ENCODE data around the gene NBEAL2.

The NBEAL2 gene

GRCh38 chr3:46987319-46987742 is 7.9 kb downstream of the NBEAL2 start:
- TF ChIP-seq, protein P1, sequence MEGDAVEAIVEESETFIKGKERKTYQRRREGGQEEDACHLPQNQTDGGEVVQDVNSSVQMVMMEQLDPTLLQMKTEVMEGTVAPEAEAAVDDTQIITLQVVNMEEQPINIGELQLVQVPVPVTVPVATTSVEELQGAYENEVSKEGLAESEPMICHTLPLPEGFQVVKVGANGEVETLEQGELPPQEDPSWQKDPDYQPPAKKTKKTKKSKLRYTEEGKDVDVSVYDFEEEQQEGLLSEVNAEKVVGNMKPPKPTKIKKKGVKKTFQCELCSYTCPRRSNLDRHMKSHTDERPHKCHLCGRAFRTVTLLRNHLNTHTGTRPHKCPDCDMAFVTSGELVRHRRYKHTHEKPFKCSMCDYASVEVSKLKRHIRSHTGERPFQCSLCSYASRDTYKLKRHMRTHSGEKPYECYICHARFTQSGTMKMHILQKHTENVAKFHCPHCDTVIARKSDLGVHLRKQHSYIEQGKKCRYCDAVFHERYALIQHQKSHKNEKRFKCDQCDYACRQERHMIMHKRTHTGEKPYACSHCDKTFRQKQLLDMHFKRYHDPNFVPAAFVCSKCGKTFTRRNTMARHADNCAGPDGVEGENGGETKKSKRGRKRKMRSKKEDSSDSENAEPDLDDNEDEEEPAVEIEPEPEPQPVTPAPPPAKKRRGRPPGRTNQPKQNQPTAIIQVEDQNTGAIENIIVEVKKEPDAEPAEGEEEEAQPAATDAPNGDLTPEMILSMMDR (IDR thresholded peaks at IDR 0.05; ENCODE audit: low read depth, low read length) = peak; percentile 45; the same call in 1 of the 2 replicates
- H3K36me3 ChIP-seq = peaks cover 16% of the 10 kb centered on the region
- peak overlapping the region; percentile 23 for H3K4me3 ChIP-seq (ENCODE audit: low read depth, low read length)
- H3K27ac ChIP-seq = peak overlapping the region; percentile 93
- no peaks in the 10 kb centered on the region for H3K27me3 ChIP-seq (ENCODE audit: insufficient read depth, low read depth, severe bottlenecking)
- peak; percentile 96 for DNase-seq
- H3K9me3 ChIP-seq (ENCODE audit: severe bottlenecking) = no peaks in the 10 kb centered on the region

GRCh38 chr3:46987743-46988401 is 8.4 kb downstream of the NBEAL2 start:
- H3K36me3 ChIP-seq = peaks cover 16% of the 10 kb centered on the region
- TF ChIP-seq, protein P1 (IDR thresholded peaks at IDR 0.05; ENCODE audit: low read depth, low read length) = no peak
- peak overlapping the region; percentile 23 for H3K4me3 ChIP-seq (ENCODE audit: low read depth, low read length)
- peak overlapping the region; percentile 93 for H3K27ac ChIP-seq
- peak; percentile 83 for DNase-seq
- H3K27me3 ChIP-seq (ENCODE audit: insufficient read depth, low read depth, severe bottlenecking) = no peaks in the 10 kb centered on the region
- no peaks in the 10 kb centered on the region for H3K9me3 ChIP-seq (ENCODE audit: severe bottlenecking)

DNA sequence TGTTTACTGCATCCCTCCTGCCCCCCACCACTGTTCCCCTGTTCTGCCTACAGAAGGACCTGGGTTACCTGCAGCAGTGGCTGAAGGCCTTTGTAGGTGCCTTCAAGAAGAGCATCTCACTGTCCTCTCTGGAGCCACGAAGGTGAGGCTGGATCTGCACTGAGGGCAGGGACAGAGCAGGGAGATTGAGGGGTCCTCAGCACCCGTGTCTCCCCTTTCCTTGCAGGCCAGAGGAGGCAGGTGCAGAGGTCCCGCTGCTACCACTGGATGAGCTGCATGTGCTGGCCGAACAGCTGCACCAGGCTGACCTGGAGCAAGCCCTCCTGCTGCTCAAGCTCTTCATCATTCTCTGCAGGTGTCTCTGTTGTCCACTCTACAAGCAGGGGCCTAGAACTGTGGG is 9.2 kb downstream of the NBEAL2 start:
- peaks cover 21% of the 10 kb centered on the region for H3K36me3 ChIP-seq
- TF ChIP-seq, protein P1 (IDR thresholded peaks at IDR 0.05; ENCODE audit: low read depth, low read length) = no peak
- no peak for DNase-seq
- H3K9me3 ChIP-seq (ENCODE audit: severe bottlenecking) = no peaks in the 10 kb centered on the region
- H3K27ac ChIP-seq = peak overlapping the region; percentile 93
- no peak overlapping the region for H3K4me3 ChIP-seq (ENCODE audit: low read depth, low read length)
- no peaks in the 10 kb centered on the region for H3K27me3 ChIP-seq (ENCODE audit: insufficient read depth, low read depth, severe bottlenecking)

GRCh38 chr3:46989146-46989810 is 9.8 kb downstream of the NBEAL2 start:
- H3K9me3 ChIP-seq (ENCODE audit: severe bottlenecking) = no peaks in the 10 kb centered on the region
- TF ChIP-seq, protein P1 (IDR thresholded peaks at IDR 0.05; ENCODE audit: low read depth, low read length) = no peak
- H3K27me3 ChIP-seq (ENCODE audit: insufficient read depth, low read depth, severe bottlenecking) = no peaks in the 10 kb centered on the region
- H3K36me3 ChIP-seq = peaks cover 21% of the 10 kb centered on the region
- no peak for DNase-seq
- no peak overlapping the region for H3K4me3 ChIP-seq (ENCODE audit: low read depth, low read length)
- no peak overlapping the region for H3K27ac ChIP-seq

GRCh38 chr3:46990573-46991374 is 11.3 kb downstream of the NBEAL2 start:
- TF ChIP-seq, protein P1 (IDR thresholded peaks at IDR 0.05; ENCODE audit: low read depth, low read length) = no peak
- Histone ChIP-seq H3K27ac (no peak overlapping the region), H3K36me3 (peaks cover 24% of the 10 kb centered on the region), H3K9me3 (ENCODE audit: severe bottlenecking) (no peaks in the 10 kb centered on the region), H3K4me3 (ENCODE audit: low read depth, low read length) (no peak overlapping the region), H3K27me3 (ENCODE audit: insufficient read depth, low read depth, severe bottlenecking) (no peaks in the 10 kb centered on the region)
- no peak for DNase-seq
